ENCODE data around the gene MEI1. TPM values are rescaled to one million over a fixed set of nuclear protein-coding genes. Genes with fewer than 3 reads are reported as not detected.

Gene MEI1
- total and polyA plus RNA-seq, 2 experiments from 2014 or later: 0.18 TPM; not detected in 1

DNA sequence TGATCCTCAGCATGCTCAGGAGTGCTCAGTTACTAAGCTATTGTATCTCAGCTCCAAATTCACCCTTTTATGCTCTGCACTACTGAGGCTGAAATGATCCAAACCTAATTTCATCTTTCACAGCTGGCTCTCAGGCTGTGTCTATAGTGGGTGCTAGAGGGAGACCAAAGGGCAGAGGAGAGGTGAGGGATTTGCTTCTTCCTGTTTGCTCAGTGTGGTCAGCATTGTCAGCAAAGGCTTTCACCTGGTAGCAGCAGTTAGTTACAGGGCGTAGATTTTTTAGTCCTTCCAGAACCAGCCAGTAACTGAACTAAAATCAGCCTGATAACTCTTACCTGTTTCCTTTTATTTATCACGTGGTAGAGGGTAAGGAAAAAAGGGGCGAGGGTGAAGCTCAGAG, 45.0 kb upstream of the MEI1 start:
- H3K4me3 ChIP-seq: no peak overlapping the region
- H3K27me3 ChIP-seq: no peaks in the 10 kb centered on the region
- H3K79me2 ChIP-seq: peaks cover 10% of the 10 kb centered on the region
- H3K36me3 ChIP-seq (replicated peaks; ENCODE audit: insufficient read depth, low read depth): no peaks in the 10 kb centered on the region
- H3K4me1 ChIP-seq (ENCODE audit: insufficient read depth): no peaks in the 10 kb centered on the region
- no peak for DNase-seq (ENCODE audit: low spot score)
- H4K20me1 ChIP-seq (ENCODE audit: insufficient read depth, poor library complexity, severe bottlenecking): no peaks in the 10 kb centered on the region
- no peaks in the 10 kb centered on the region for H3K9me3 ChIP-seq (ENCODE audit: low read depth)
- no peak overlapping the region for H2AFZ ChIP-seq
- H3K9me2 ChIP-seq (replicated peaks; ENCODE audit: insufficient read depth): no peaks in the 10 kb centered on the region
- no peak for TF ChIP-seq EZH2 (IDR thresholded peaks at IDR 0.05; ENCODE audit: borderline replicate concordance)
- peak overlapping the region; percentile 9 for H3K27ac ChIP-seq
- H3K4me2 ChIP-seq: no peak overlapping the region
- WGBS (ENCODE audit: low lambda C conversion rate, missing lambda C conversion rate): 84% methylated on average over 3 of the region's 3 CpGs

DNA sequence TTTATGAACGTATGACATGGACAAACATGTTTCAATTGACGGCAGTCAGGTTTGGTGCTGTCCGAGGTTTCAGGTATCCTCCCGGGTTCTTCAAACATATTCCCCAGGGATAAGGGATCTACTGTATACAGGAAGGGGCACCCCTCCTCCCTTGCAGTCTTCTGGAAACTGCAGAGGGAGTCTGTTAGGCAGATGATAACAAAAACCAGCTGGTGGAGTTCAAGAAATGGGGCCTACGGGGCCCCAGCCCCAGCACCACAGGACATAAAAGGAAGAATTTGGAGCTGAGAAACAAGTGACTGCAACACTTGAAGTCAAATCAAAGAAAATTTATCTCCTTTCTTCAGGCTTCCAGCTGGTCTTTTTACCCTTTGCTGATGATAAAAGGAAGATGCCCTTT, 42.7 kb upstream of the MEI1 start:
- no peak overlapping the region for H2AFZ ChIP-seq
- H3K9me2 ChIP-seq (replicated peaks; ENCODE audit: insufficient read depth): no peaks in the 10 kb centered on the region
- H3K4me2 ChIP-seq: peak overlapping the region; percentile 36
- peaks cover 9% of the 10 kb centered on the region for H3K79me2 ChIP-seq
- no peaks in the 10 kb centered on the region for H3K9me3 ChIP-seq (ENCODE audit: low read depth)
- WGBS (ENCODE audit: low lambda C conversion rate, missing lambda C conversion rate): 66% methylated on average over 5 of the region's 5 CpGs
- no peaks in the 10 kb centered on the region for H3K4me1 ChIP-seq (ENCODE audit: insufficient read depth)
- H3K36me3 ChIP-seq (replicated peaks; ENCODE audit: insufficient read depth, low read depth): no peaks in the 10 kb centered on the region
- peak overlapping the region; percentile 36 for H3K27ac ChIP-seq
- H4K20me1 ChIP-seq (ENCODE audit: insufficient read depth, poor library complexity, severe bottlenecking): no peaks in the 10 kb centered on the region
- H3K4me3 ChIP-seq: no peak overlapping the region
- DNase-seq (ENCODE audit: low spot score): peak; percentile 16
- TF ChIP-seq EZH2phosphoT487 (IDR thresholded peaks at IDR 0.05; ENCODE audit: low read depth, severe bottlenecking, unreplicated experiment): no peak
- TF ChIP-seq EZH2 (IDR thresholded peaks at IDR 0.05; ENCODE audit: borderline replicate concordance): no peak
- TF ChIP-seq, protein P1, sequence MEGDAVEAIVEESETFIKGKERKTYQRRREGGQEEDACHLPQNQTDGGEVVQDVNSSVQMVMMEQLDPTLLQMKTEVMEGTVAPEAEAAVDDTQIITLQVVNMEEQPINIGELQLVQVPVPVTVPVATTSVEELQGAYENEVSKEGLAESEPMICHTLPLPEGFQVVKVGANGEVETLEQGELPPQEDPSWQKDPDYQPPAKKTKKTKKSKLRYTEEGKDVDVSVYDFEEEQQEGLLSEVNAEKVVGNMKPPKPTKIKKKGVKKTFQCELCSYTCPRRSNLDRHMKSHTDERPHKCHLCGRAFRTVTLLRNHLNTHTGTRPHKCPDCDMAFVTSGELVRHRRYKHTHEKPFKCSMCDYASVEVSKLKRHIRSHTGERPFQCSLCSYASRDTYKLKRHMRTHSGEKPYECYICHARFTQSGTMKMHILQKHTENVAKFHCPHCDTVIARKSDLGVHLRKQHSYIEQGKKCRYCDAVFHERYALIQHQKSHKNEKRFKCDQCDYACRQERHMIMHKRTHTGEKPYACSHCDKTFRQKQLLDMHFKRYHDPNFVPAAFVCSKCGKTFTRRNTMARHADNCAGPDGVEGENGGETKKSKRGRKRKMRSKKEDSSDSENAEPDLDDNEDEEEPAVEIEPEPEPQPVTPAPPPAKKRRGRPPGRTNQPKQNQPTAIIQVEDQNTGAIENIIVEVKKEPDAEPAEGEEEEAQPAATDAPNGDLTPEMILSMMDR (IDR thresholded peaks at IDR 0.05; ENCODE audit: poor library complexity): no peak
- no peaks in the 10 kb centered on the region for H3K27me3 ChIP-seq

DNA sequence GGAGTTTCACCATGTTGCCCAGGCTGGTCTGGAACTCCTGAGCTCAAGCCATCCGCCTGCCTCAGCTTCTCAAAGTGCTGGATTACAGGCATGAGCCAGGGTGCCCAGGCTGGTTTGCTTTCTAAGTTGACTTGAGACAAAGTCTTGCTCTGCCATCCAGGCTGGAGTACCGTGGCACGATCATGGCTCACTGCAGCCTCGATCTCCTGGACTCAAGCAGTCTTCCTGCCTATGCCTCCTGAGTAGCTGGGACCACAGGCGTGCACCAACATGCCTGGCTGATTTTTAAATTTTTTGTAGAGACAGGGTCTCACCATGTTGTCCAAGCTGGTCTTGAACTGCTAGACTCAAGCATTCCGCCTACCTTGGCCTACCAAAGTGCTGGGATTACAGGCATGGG, 41.6 kb upstream of the MEI1 start:
- 98% methylated on average over 6 of the region's 6 CpGs for WGBS (ENCODE audit: low lambda C conversion rate, missing lambda C conversion rate)
- Histone ChIP-seq H3K36me3 (replicated peaks; ENCODE audit: insufficient read depth, low read depth) (no peaks in the 10 kb centered on the region), H4K20me1 (ENCODE audit: insufficient read depth, poor library complexity, severe bottlenecking) (no peaks in the 10 kb centered on the region), H3K4me1 (ENCODE audit: insufficient read depth) (no peaks in the 10 kb centered on the region), H3K27me3 (no peaks in the 10 kb centered on the region), H2AFZ (no peak overlapping the region), H3K4me2 (no peak overlapping the region), H3K9me2 (replicated peaks; ENCODE audit: insufficient read depth) (no peaks in the 10 kb centered on the region), H3K4me3 (no peak overlapping the region), H3K79me2 (peaks cover 3% of the 10 kb centered on the region), H3K9me3 (ENCODE audit: low read depth) (no peaks in the 10 kb centered on the region), H3K27ac (no peak overlapping the region)
- TF ChIP-seq EZH2phosphoT487 (IDR thresholded peaks at IDR 0.05; ENCODE audit: low read depth, severe bottlenecking, unreplicated experiment) (no peak), EZH2 (IDR thresholded peaks at IDR 0.05; ENCODE audit: borderline replicate concordance) (no peak)
- TF ChIP-seq, protein P1 (IDR thresholded peaks at IDR 0.05; ENCODE audit: poor library complexity): no peak
- no peak for DNase-seq (ENCODE audit: low spot score)

DNA sequence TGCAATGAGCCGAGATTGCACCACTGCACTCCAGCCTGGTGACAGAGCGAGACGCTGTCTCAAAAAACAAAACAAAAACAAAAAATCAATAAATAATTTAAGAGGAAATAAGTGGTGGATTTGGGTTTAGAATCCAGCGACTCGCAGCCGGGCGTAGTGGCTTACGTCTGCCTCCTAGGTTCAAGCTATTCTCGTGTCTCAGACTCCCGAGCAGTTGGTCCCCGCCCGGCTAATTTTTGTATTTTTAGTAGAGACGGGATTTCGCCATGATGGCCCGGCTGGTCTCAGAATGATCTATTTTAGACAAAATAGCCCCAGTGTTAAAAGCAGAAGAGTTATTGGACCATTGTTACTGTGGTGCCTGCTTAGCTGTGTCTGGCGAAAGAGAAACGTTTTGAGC, 40.4 kb upstream of the MEI1 start:
- Histone ChIP-seq H3K4me3 (no peak overlapping the region), H3K36me3 (replicated peaks; ENCODE audit: insufficient read depth, low read depth) (no peaks in the 10 kb centered on the region), H3K27ac (no peak overlapping the region), H4K20me1 (ENCODE audit: insufficient read depth, poor library complexity, severe bottlenecking) (no peaks in the 10 kb centered on the region), H3K9me2 (replicated peaks; ENCODE audit: insufficient read depth) (no peaks in the 10 kb centered on the region), H3K9me3 (ENCODE audit: low read depth) (no peaks in the 10 kb centered on the region), H3K79me2 (peaks cover 3% of the 10 kb centered on the region), H3K4me2 (no peak overlapping the region), H2AFZ (no peak overlapping the region), H3K27me3 (no peaks in the 10 kb centered on the region), H3K4me1 (ENCODE audit: insufficient read depth) (no peaks in the 10 kb centered on the region)
- no peak for TF ChIP-seq EZH2 (IDR thresholded peaks at IDR 0.05; ENCODE audit: borderline replicate concordance)
- TF ChIP-seq, protein P1 (IDR thresholded peaks at IDR 0.05; ENCODE audit: poor library complexity): no peak
- no peak for TF ChIP-seq EZH2phosphoT487 (IDR thresholded peaks at IDR 0.05; ENCODE audit: low read depth, severe bottlenecking, unreplicated experiment)
- no peak for DNase-seq (ENCODE audit: low spot score)
- WGBS (ENCODE audit: low lambda C conversion rate, missing lambda C conversion rate): 96% methylated on average over 17 of the region's 17 CpGs
